Colonic mucosa (tissue), 4 donors: ENCODE data around the gene CERS6. TPM values are rescaled to one million over a fixed set of nuclear protein-coding genes. Genes with fewer than 3 reads are reported as not detected.

ENCODE experiments used
- DNase-seq: peaks from one replicate; pipeline ENCODE4 v3.0.0-alpha.2; 2020
- H3K27ac ChIP-seq: fragments of 200-600 bp; one replicate; pipeline ENCODE4 v1.8.0; 2021
- H3K27me3 ChIP-seq: fragments of 200-600 bp; one replicate; pipeline ENCODE4 v1.8.0; 2021
- H3K36me3 ChIP-seq: fragments of 200-600 bp; one replicate; pipeline ENCODE4 v1.8.0; 2021
- H3K4me1 ChIP-seq: fragments of 200-600 bp; one replicate; pipeline ENCODE4 v1.8.0; 2021; ENCODE audit warnings: mild to moderate bottlenecking
- H3K4me3 ChIP-seq: fragments of 200-600 bp; one replicate; pipeline ENCODE4 v1.8.0; 2021
- H3K9ac ChIP-seq, 2 donors: one replicate each; pipeline ENCODE4 v1.7.0; 2013; ENCODE audit warnings: control low read depth in 2 of 2, low read depth in 2 of 2, low read length in 2 of 2
- H3K9me3 ChIP-seq: fragments of 200-600 bp; one replicate; pipeline ENCODE4 v1.8.0; 2021
- CTCF ChIP-seq: fragments of 200-600 bp; IDR thresholded peaks from one replicate; pipeline ENCODE4 v1.8.0; 2022; ENCODE audit warnings: antibody characterized with exemption, mild to moderate bottlenecking
- intact Hi-C: fragments of 100-400 bp; cut with DNase I; formaldehyde crosslinking; loops from one replicate; pipeline ENCODE4 v1.14.1; 2022
- total RNA-seq, 2 donors: library from RNA; stranded (reverse); fragmentation: NEBNext Ultra II Directional in 1 of 2; extraction: Animal tissue kit (Norgen Biotek cat#: 25700) in 1 of 2; gene quantifications; one replicate each; pipeline ENCODE4 v1.2.1, GENCODE V29; 2021
- donor health status: healthy.
- donor health status: DM: no; HTN: no; CAD: no.
- donor health status: DM: no; HTN: no; CAD: no.

CERS6 gene
- total RNA-seq, 2 donors from 2014 or later, result 56.7 to 75.9 TPM

DNA sequence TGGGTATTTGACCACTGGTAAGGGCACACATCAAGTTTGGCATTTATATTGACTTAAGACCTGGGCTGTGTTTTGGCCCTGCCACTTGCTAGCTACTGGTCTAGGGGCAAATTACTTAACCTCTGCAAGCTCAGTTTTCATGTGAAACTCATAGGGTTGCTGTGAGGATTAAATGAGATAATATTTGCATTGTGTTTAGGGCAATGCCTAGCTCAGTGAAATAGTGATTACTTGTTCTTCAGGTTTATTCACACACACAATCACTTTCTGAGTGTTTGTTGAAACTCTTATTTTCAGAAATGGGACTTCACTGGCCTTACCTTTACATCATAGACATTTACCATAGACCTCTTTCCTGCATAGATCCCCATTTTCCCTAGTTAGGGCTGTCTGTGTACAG, 12.3 kb downstream of the CERS6 start:
- Histone ChIP-seq H3K4me1 (peaks cover 7% of the 10 kb centered on the region), H3K9me3 (no peaks in the 10 kb centered on the region), H3K9ac (no peak overlapping the region), H3K36me3 (no peaks in the 10 kb centered on the region), H3K4me3 (no peak overlapping the region), H3K27me3 (no peaks in the 10 kb centered on the region), H3K27ac (no peak overlapping the region)
- TF ChIP-seq CTCF, result no peak
- no peak for DNase-seq
- intact Hi-C loops, result no loop called here

DNA sequence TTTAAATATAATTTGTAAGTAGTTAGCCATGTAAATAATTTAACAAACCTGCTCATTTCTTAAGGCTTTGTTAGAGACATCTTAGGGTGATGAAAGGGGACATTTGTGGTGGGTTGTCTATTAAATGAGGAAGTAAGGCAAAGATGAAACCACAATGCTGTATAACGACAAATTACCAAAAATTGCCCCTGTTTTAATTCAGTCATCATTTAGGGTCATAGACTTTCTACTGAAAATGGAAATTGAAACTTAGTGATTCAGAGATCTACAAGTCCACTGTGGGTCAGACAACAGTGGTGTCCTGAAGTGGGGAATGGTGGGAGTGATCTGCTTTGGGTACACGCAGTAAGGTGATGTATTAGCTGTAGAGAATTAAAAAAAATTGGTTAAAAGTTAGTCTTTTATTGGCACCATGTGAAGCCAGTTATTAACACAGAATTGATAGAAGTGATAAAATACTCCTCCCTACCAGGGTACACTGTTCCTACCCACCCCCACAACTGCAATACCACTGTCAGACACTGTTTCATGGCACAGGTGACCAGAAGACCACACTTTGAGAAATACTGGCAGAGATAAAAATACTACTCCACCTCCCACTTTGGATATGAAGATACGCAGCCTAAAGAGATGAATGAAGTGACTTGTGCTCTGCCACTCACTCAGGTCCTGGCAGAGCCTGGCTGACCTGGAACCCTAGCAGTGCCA, 13.4 kb downstream of the CERS6 start:
- H3K27ac ChIP-seq, result peak overlapping the region; percentile 61
- intact Hi-C loops, result no loop called here

GRCh38 chr2:168470320-168471162, 14.5 kb downstream of the CERS6 start:
- peak overlapping the region; percentile 61 for H3K27ac ChIP-seq

More for the DNA sequence above, 13.4 kb downstream of the CERS6 start:
- no peak for DNase-seq
- no peak for TF ChIP-seq CTCF
- H3K9me3 ChIP-seq, result no peaks in the 10 kb centered on the region
- no peaks in the 10 kb centered on the region for H3K36me3 ChIP-seq
- H3K4me3 ChIP-seq, result no peak overlapping the region
- H3K4me1 ChIP-seq, result peaks cover 7% of the 10 kb centered on the region
- H3K27me3 ChIP-seq, result no peaks in the 10 kb centered on the region
- H3K9ac ChIP-seq, result no peak overlapping the region

GRCh38 chr2:168471163-168471475, 15.0 kb downstream of the CERS6 start:
- Histone ChIP-seq H3K4me1 (peaks cover 3% of the 10 kb centered on the region), H3K27me3 (no peaks in the 10 kb centered on the region), H3K4me3 (no peak overlapping the region), H3K9me3 (no peaks in the 10 kb centered on the region), H3K27ac (peak overlapping the region; percentile 61), H3K36me3 (no peaks in the 10 kb centered on the region), H3K9ac (peak overlapping the region in 1 of 2 donors; percentile 56)
- intact Hi-C loops, result no loop called here
- TF ChIP-seq CTCF, result no peak
- no peak for DNase-seq

More at GRCh38 chr2:168470320-168471162, 14.5 kb downstream of the CERS6 start:
- Histone ChIP-seq H3K27me3 (no peaks in the 10 kb centered on the region), H3K36me3 (no peaks in the 10 kb centered on the region), H3K4me1 (peaks cover 7% of the 10 kb centered on the region), H3K9me3 (no peaks in the 10 kb centered on the region), H3K4me3 (no peak overlapping the region), H3K9ac (peak overlapping the region in 1 of 2 donors; percentile 56)
- TF ChIP-seq CTCF, result no peak
- intact Hi-C loops, result no loop called here
- DNase-seq, result no peak

GRCh38 chr2:168475636-168476035, 19.6 kb downstream of the CERS6 start:
- no peak overlapping the region for H3K4me3 ChIP-seq
- no peak for TF ChIP-seq CTCF
- H3K9me3 ChIP-seq, result no peaks in the 10 kb centered on the region
- H3K27me3 ChIP-seq, result no peaks in the 10 kb centered on the region
- intact Hi-C loops, result no loop called here
- no peaks in the 10 kb centered on the region for H3K36me3 ChIP-seq
- no peak overlapping the region for H3K9ac ChIP-seq
- H3K4me1 ChIP-seq, result peaks cover 3% of the 10 kb centered on the region
- DNase-seq, result no peak
- H3K27ac ChIP-seq, result no peak overlapping the region
